ENCODE measurements around the gene LCORL.
"Not testable (repeated sequence)": the region's sequence is repeated elsewhere in the genome, so short reads cannot be mapped to it uniquely, and the experiment has no call there.

The LCORL gene

DNA sequence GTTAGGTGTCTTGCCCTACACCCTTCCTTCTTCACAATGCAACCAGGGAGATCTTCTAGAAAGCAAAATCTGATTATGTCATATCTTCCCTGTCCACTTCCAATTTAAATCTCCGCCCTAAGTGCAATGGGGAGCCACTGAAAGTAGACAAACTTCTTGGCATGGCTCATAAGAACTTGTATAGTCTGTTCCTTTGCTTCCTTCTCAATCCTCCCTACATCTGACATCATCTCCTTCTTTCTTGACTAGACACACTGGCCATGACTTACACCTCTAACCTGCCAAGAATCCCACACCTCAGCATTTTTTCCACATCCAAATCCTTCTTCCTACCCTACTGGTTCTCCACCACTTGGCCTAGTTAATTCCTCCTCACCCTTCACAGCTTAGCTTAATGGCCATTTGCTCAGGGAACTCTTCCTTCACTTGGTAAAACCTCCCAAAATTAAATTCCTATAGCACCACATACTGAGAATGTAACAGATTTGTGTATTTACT, 155.6 kb downstream of the LCORL start:
- no peak overlapping the region for H3K27ac ChIP-seq
- no peak for TF ChIP-seq ZFX (IDR thresholded peaks at IDR 0.05; ENCODE audit: borderline replicate concordance)
- TF ChIP-seq, protein P1, sequence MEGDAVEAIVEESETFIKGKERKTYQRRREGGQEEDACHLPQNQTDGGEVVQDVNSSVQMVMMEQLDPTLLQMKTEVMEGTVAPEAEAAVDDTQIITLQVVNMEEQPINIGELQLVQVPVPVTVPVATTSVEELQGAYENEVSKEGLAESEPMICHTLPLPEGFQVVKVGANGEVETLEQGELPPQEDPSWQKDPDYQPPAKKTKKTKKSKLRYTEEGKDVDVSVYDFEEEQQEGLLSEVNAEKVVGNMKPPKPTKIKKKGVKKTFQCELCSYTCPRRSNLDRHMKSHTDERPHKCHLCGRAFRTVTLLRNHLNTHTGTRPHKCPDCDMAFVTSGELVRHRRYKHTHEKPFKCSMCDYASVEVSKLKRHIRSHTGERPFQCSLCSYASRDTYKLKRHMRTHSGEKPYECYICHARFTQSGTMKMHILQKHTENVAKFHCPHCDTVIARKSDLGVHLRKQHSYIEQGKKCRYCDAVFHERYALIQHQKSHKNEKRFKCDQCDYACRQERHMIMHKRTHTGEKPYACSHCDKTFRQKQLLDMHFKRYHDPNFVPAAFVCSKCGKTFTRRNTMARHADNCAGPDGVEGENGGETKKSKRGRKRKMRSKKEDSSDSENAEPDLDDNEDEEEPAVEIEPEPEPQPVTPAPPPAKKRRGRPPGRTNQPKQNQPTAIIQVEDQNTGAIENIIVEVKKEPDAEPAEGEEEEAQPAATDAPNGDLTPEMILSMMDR (IDR thresholded peaks at IDR 0.05): no peak

DNA sequence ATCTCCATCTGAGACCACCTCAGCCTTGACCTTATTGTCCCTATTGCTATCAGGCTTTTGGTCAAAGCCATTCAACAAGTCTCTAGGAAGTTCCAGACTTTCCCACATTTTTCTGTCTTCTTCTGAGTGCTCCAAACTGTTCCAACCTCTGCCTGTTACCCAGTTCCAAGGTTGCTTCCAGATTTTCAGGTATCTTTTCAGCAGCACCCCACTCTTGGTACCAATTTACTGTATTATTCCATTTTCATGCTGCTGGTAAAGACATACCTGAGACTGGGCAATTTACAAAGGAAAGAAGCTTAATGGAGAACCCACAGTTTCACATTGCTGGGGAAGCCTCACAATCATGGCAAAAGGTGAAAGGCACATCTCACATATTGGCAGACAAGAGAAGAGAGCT, 159.6 kb downstream of the LCORL start:
- H3K27ac ChIP-seq: not testable (repeated sequence)

DNA sequence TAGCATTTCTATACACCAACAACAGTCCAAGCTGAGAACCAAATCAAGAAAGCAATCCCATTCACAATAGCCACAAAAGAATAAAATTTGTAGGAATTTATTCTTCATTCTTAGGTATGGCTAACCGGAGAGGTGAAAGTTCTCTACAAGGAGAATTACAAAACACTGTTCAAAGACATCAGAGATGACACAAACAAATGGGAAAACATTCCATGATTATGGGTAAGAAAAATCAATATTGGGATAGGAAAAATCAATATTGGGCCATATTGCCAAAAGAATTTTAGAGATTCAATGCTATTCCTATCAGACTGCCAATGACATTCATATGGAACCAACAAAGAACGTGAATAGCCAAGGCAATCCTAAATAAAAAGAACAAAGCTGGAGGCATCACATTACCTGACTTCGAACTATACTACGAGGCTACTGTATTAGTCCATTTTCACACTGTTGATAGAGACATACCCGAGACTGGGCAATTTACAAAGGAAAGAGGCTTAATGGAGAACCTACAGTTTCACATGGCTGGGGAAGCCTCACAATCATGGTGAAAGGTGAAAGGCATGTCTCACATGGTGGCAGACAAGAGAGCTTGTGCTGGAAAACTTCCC, 161.7 kb downstream of the LCORL start:
- TF ChIP-seq, protein P1 (IDR thresholded peaks at IDR 0.05): no peak
- no peak for TF ChIP-seq ZFX (IDR thresholded peaks at IDR 0.05; ENCODE audit: borderline replicate concordance)
- no peak overlapping the region for H3K27ac ChIP-seq

DNA sequence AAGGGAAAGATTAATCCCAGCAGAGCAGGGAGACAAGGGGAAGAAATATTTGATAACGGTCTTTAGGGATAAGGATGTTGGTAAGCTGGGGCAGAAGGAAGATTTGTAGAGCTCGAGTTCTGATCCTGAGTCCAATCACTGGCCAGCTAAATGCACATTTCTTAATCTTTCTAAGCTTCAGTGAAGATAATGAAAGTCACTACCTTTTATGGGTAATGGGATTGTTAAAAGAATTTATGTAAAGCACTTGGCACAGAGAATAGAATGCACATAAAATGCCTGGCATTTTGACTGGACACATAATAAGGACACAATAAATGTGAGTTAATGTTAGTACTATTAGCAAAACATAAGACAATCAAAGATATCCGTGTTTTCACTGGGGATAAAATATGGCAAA, 167.5 kb downstream of the LCORL start:
- TF ChIP-seq, protein P1 (IDR thresholded peaks at IDR 0.05): no peak
- no peak for TF ChIP-seq ZFX (IDR thresholded peaks at IDR 0.05; ENCODE audit: borderline replicate concordance)
- no peak overlapping the region for H3K27ac ChIP-seq

DNA sequence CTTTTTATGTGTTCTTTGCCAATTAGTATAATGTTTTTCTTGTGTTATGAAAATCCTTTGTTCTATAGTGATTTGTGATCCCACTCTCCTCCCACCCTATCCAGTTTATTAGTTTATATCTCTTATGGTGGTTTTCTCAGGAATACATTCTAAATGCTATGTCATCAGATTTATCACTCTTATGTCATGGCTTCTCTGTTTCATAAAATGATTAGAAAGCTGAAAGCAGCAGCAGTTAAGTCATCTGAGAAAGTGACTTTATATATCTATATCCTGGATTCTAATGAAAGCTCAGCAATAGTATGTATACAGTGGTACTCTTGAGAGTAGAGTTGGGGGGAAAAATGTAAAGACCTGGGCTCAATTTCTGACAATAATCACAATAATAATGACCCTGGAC, 169.6 kb downstream of the LCORL start:
- H3K27ac ChIP-seq: no peak overlapping the region
- TF ChIP-seq, protein P1 (IDR thresholded peaks at IDR 0.05): no peak
- TF ChIP-seq ZFX (IDR thresholded peaks at IDR 0.05; ENCODE audit: borderline replicate concordance): no peak

DNA sequence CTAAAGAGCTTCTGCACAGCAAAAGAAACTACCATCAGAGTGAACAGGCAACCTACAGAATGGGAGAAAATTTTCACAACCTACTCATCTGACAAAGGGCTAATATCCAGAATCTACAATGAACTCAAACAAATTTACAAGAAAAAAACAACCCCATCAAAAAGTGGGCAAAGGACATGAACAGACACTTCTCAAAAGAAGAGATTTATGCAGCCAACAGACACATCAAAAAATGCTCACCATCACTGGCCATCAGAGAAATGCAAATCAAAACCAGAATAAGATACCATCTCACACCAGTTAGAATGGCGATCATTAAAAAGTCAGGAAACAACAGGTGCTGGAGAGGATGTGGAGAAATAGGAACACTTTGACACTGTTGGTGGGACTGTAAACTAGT, 171.3 kb downstream of the LCORL start:
- H3K27ac ChIP-seq: not testable (repeated sequence)

DNA sequence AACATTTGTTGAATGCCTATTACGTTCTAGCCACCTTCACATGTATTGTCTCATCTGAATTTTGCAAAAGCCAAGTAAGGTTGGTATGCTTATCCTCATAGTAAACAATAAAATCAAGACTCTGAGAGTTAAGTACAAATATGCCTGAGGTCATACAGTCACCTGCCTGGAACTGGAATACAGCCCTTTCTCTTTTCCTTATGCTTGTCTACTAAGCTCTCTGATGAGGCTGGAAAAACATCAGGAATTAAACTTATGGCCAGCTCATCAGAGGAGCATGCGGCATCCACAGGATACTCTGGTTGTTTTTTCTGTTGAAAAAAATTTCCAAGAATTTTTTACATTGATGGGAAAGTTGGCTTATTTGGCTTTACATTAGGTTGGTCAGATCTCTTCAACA, 175.3 kb downstream of the LCORL start:
- no peak for TF ChIP-seq ZFX (IDR thresholded peaks at IDR 0.05; ENCODE audit: borderline replicate concordance)
- TF ChIP-seq, protein P1 (IDR thresholded peaks at IDR 0.05): no peak
- no peak overlapping the region for H3K27ac ChIP-seq

DNA sequence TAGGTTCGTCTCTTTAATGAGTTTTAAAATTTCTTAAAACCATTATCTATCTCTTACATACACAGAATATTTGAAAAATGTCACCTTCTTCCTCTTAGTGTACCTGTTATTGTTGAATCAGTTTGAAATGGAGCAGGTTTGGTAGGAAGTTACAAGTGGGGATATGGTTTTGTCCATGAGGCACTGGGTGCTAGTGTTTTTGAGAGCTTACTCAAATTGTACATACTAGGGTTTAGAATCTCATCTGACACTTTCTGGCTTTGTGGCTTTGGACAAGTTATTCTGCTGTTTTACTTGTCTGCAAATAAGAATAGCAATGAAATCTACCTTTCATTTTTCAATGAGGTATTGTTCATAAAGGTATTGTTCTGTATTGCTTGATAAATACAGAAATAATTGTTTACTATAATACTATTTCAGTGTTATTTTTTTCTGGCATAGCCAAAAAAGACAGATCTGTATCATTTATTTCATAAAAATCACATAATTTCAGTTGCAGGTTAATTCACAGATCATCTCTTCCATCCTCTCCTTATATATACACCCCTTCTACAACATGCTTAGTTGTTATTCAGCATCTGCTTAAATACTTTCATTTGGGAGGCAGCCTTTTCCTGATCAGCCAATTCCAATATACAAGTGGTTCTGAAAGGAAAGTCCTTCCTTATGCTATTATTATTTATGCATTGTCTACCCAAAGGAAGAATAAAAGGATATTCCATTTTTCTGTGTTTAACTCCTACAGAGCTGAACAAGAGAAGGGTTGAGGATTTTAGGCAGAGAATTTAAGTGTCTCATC, 197.5 kb downstream of the LCORL start:
- H3K27ac ChIP-seq: no peak overlapping the region
- TF ChIP-seq, protein P1 (IDR thresholded peaks at IDR 0.05): no peak
- TF ChIP-seq ZFX (IDR thresholded peaks at IDR 0.05; ENCODE audit: borderline replicate concordance): no peak

All from 22Rv1 (cell line).